Neuron (in vitro differentiated cells): Measurements from ENCODE around the gene GNB1L.
A peak's percentile ranks its signal among the peaks of the same experiment; 100 is the strongest.
"Not testable (repeated sequence)": the region's sequence is repeated elsewhere in the genome, so short reads cannot be mapped to it uniquely, and the experiment has no call there.

Source experiments
- H2AFZ ChIP-seq: one replicate; pipeline ENCODE4 v1.6.1; 2013; ENCODE audit warnings: low read depth, mild to moderate bottlenecking, inconsistent platforms, low read length, moderate library complexity
- H3K27me3 ChIP-seq: one replicate; pipeline ENCODE4 v1.6.1; 2013; ENCODE audit warnings: low read length; ENCODE audit not compliant: insufficient read depth
- H3K36me3 ChIP-seq: one replicate; pipeline ENCODE4 v1.6.1; 2013; ENCODE audit warnings: low read length; ENCODE audit not compliant: insufficient read depth
- H3K4me1 ChIP-seq: one replicate; pipeline ENCODE4 v1.6.1; 2013; ENCODE audit warnings: low read length; ENCODE audit not compliant: insufficient read depth
- H3K4me3 ChIP-seq: 2 replicates; pipeline ENCODE4 v1.5.1; 2013; ENCODE audit warnings: mild to moderate bottlenecking, low read length, moderate library complexity
- H3K9me3 ChIP-seq: one replicate; pipeline ENCODE4 v1.6.1; 2013; ENCODE audit warnings: low read length

GNB1L gene

DNA sequence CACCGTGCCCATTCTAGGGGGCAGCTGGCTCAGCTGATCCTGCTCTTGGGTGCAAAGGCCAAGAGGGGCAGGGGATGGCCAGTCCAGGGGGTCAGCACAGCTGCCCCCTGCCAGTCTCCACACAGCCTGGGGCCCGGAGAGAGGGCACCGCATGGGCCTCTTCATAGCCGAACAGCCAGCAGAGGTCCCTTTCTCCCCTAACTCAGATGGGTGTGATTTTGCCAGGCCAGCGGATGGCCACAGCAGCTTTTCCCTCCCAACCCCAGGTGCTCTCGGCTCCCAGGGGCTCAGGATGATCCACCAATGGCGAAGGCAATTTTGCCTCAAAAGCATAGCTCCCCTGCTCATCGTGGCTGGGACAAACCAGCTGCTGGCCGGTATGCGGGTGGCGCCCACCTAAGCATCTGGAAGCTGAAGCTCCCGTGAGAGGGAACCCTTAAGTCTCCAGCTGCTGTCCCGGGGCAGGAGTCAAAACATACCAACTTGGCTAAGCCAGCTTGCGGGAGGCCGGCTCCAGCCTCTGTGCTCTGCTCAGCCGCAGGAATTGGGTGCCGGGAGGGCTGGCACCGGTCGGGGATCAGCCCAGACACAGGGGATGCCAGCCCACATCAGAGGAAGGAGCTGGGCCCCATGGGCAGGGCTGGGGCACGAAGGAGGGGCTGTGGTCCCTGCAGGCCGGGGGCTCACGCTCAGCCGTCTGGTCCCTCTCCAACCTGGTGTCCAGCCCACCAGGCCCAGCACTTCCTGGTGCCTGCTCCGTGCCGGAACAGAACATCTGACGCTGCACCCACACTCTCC, 30.5 kb upstream of the GNB1L start:
- no peak overlapping the region for H2AFZ ChIP-seq
- H3K4me3 ChIP-seq, result no peak overlapping the region
- no peaks in the 10 kb centered on the region for H3K9me3 ChIP-seq
- H3K27me3 ChIP-seq, result peaks cover 10% of the 10 kb centered on the region
- no peaks in the 10 kb centered on the region for H3K36me3 ChIP-seq
- peaks cover 19% of the 10 kb centered on the region for H3K4me1 ChIP-seq

DNA sequence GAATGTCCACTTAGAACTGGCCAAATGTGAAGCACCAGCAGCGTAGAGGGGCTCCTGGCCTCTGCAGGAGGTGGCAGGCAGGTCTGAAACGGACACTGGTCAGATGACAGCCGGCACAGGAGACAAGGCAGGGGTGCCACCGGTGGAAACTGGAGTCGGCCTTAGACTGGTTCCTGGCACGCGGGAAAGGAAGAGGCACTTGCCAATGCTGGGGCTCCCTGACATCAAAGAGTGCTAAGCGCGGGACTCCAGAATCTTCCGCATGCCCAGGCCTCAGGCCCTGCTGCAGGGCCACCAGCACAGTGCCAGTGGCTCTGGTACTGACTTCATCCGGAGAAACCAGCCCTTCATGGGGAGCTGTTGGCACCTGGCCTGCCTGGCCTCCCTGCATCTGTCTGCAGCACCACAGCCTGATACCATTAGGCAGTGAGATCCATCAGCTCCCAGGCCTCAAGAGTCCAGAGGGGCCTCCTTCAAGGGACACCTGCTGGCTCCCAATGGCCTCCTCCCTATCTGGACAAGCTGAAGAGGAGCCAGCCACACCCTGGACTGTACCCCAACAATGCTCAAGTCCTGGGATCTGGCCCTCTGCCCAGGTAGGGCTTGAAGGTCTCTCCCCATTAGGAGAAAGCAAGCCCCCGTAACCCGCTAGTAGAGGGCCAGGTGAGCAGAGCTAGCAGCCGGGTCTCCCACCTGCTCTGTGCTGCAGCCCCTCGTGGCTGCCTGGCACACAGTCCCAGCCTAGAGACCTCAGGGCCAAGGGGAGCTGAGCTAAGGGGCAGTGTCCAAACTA, 29.7 kb upstream of the GNB1L start:
- Histone ChIP-seq H3K4me1 (peaks cover 22% of the 10 kb centered on the region), H3K9me3 (no peaks in the 10 kb centered on the region), H3K36me3 (no peaks in the 10 kb centered on the region), H2AFZ (no peak overlapping the region), H3K27me3 (peaks cover 7% of the 10 kb centered on the region), H3K4me3 (no peak overlapping the region)

DNA sequence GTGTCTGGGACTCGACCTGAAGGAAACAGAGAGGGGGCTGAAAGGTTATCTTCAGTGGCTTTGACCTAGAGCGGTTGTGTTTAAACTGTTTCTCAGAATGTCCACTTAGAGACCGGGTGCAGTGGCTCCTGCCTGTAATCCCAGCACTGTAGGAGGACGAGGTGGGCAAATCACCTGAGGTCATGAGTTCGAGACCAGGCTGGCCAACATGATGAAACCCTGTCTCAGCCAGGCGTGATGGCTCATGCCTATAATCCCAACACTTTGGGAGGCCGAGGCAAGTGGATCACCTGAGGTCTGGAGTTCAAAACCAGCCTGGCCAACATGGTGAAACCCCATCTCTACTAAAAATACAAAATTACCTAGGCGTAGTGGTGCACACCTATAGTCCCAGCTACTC, 28.8 kb upstream of the GNB1L start:
- H3K27me3 ChIP-seq, H2AFZ ChIP-seq, H3K4me3 ChIP-seq, H3K36me3 ChIP-seq, H3K9me3 ChIP-seq: not testable (repeated sequence)
- peaks cover 22% of the 10 kb centered on the region for H3K4me1 ChIP-seq

DNA sequence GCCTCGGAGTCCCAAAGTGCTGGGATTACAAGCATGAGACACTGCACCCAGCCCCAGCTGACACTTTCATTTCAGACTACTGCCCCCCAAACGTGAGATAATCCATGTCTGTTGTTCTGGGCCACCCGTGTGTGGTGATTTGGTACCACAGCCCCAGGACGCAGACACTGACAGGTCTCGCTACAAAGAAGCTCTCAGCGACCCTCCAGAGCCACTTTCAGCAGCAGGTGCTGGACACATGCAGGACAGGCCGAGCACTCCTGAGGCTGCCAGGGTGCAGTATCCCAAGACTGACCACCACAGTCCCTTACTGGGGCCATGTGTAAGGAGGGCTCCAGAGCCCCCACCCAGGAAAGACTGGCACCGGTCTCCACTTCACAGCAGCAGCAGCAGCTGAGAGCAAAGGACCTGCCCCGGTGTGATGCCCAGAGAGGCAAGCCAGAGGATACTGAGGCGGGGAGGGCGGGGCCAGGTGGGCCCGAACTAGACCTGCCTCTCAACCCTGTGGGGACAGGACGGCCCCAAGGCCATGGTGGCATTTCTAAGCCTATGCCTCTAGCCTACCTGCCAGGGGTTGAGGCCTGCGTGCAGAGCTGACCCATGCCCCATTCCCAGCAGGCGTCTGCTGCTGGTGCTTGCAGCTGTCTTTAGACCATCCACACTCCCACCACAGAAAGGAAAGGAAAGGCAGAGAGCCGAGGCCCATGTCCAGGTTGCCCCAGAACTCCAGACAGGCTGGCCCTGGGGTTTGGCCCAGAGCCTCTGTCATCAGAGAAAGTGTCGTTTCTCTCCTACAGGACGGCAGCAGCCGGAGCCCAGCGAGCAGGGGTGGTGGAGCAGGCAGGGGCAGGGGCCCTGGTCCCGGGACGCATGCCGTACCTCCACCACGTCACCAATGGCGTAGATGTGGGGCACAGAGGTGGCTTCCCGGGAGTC, 28.0 kb upstream of the GNB1L start:
- Histone ChIP-seq H2AFZ (no peak overlapping the region), H3K9me3 (no peaks in the 10 kb centered on the region), H3K4me1 (peaks cover 22% of the 10 kb centered on the region), H3K36me3 (no peaks in the 10 kb centered on the region), H3K4me3 (no peak overlapping the region), H3K27me3 (peaks cover 7% of the 10 kb centered on the region)

DNA sequence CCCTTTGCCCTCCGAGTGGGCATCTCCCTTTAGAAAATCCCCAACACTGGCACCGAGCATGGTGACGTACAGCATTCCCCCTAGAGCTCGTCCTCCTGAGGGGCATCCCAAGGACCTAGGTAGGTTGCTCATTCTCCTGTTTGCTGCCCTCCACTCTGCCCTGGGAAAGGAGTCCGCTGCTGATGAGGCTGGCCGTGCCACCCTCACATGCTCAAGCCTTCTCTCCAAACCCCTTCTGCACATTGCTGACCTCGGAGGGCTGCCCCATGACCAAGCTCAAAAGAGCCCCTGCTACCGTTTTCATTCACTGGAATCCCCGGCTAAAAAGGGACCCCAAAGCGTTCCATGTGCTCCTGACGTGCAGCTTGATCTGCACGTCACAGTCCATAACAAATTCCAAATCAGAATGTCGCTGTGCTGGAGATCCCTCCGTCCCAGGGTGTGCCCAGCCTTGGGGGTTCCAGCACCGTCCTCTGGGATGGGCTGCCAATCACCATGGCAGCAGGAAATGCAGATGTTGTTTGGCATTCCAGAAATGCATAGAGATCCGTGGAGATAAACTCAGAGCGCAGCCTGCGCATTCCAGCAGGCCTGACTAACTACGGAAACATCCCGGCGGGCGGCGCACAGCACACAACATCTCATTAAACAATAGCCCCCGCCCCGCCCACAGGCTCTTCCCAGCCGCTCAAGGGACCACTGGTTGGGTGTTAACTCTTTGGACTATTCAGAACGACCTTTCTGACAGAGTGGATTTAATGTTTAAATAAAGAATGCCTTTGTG, 26.3 kb upstream of the GNB1L start:
- peaks cover 22% of the 10 kb centered on the region for H3K4me1 ChIP-seq
- no peaks in the 10 kb centered on the region for H3K36me3 ChIP-seq
- peak overlapping the region; percentile 39 for H2AFZ ChIP-seq
- no peaks in the 10 kb centered on the region for H3K9me3 ChIP-seq
- H3K27me3 ChIP-seq, result no peaks in the 10 kb centered on the region
- peak overlapping the region; percentile 24 for H3K4me3 ChIP-seq

DNA sequence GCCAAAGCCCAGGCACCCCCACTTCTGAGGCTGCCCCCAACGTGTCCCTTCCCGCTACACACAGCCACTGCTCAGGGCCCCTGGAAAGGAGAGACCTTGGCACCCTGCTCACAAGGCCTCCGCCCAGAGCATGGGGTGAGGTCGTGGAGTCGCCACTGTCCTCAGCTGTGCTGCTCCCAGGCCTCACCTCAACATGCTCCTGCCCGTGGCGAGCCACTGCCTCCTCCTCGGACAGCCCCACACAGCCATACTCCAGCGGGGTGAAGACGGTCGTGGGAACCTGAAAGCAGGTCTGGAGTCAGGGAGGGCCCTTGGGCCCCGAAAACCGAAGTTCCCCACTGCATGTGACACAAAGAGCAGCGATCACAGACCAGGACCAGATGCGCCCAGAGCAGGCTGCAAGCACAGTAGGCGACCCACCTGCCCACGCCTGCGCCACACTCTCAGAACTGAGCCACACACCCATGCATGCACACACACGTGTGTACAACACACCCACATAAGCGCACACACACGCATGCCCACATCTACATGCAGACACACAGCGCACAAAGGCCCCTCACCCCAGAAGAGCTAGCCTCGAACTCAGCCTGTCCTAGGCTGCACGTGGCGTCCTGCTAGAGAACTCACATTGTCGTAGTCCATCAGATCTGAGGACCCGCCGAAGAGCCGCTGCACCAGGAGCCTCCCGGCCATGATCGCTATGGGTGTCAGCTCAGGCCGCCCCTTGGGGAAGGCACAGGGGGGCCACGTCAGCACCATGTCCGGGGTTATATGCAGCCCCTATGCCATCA, 25.5 kb upstream of the GNB1L start:
- H3K4me1 ChIP-seq, result peaks cover 25% of the 10 kb centered on the region
- peak overlapping the region; percentile 24 for H3K4me3 ChIP-seq

DNA sequence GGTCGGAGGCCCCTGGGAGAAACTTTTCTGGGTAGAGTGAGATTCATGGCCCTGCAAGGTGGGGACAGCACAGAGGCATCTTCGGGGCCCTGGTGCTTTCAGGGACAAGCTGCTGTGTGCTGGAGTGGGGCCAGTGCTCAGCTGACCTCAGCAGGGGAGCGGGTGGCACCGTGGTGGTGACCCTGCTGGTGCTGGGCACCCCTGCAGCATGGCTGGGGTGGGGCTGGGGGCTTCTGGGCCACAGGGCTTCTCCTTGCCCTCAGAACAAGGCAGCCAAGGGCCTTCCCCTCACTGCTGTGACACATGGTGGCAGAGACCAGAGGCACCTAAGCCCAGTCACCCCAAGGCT, 24.9 kb upstream of the GNB1L start:
- Histone ChIP-seq H2AFZ (no peak overlapping the region), H3K27me3 (no peaks in the 10 kb centered on the region), H3K36me3 (no peaks in the 10 kb centered on the region), H3K4me3 (no peak overlapping the region), H3K4me1 (peaks cover 30% of the 10 kb centered on the region), H3K9me3 (no peaks in the 10 kb centered on the region)

More for the DNA sequence above, 25.5 kb upstream of the GNB1L start:
- H2AFZ ChIP-seq, result no peak overlapping the region
- no peaks in the 10 kb centered on the region for H3K27me3 ChIP-seq
- no peaks in the 10 kb centered on the region for H3K9me3 ChIP-seq
- no peaks in the 10 kb centered on the region for H3K36me3 ChIP-seq

DNA sequence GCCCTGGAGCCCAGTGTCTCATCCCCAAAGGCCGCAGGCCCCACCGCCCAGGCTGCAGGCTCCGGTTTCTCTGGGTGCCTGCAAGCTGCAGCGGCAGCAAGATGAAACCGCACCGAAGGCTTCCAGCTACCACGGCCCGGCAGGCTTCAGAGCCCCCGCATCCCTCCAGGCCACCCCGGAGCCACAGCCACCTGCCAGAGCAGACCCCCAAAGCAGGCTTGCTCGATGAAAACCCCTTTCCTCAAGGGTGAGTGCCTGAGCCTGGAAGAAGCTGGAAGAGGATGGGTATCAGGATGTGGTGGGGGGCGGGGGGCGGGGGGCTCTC, 24.5 kb upstream of the GNB1L start:
- no peaks in the 10 kb centered on the region for H3K9me3 ChIP-seq
- H3K4me1 ChIP-seq, result peaks cover 35% of the 10 kb centered on the region

DNA sequence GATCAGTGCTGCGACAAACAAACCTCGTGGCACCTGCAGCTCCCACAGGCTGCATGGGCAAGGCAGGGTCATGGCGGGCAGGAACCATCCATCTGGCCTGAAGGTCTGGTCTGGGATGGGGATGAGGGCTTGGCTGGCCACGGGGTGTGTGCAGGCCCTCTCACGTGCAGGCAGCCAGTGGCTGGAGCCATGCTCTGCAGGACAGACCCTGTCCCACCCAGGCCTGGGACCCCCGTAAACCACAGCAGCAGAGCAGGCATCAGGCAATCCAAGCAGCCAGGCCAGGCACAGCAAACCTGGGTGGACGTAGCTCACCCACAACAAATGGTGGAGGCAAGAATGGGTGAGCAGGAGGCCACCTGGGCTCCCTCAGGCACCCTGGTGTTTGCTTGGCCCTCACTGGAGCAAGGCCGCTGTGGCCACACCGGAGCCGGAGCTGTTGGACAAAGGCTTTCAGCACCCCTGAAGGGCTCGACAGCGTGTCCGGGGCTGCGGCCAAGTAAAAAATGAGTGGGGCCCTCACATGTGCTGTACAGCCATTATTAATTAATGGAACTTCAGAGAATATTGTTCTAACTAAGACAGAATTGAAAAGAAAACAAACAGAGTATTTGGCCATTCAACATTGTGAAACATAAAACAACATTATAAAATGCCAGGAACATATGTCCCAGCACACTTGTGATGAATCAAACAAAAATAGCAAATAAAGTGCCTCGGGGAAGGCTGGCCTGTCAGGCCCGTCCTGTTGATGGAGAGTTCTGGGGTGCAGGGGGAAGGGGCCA, 24.0 kb upstream of the GNB1L start:
- H3K4me3 ChIP-seq, result no peak overlapping the region
- peaks cover 40% of the 10 kb centered on the region for H3K4me1 ChIP-seq
- H3K36me3 ChIP-seq, result no peaks in the 10 kb centered on the region
- H3K9me3 ChIP-seq, result no peaks in the 10 kb centered on the region
- no peak overlapping the region for H2AFZ ChIP-seq
- no peaks in the 10 kb centered on the region for H3K27me3 ChIP-seq

More for the DNA sequence above, 24.5 kb upstream of the GNB1L start:
- no peak overlapping the region for H3K4me3 ChIP-seq
- no peaks in the 10 kb centered on the region for H3K27me3 ChIP-seq
- no peaks in the 10 kb centered on the region for H3K36me3 ChIP-seq
- no peak overlapping the region for H2AFZ ChIP-seq

DNA sequence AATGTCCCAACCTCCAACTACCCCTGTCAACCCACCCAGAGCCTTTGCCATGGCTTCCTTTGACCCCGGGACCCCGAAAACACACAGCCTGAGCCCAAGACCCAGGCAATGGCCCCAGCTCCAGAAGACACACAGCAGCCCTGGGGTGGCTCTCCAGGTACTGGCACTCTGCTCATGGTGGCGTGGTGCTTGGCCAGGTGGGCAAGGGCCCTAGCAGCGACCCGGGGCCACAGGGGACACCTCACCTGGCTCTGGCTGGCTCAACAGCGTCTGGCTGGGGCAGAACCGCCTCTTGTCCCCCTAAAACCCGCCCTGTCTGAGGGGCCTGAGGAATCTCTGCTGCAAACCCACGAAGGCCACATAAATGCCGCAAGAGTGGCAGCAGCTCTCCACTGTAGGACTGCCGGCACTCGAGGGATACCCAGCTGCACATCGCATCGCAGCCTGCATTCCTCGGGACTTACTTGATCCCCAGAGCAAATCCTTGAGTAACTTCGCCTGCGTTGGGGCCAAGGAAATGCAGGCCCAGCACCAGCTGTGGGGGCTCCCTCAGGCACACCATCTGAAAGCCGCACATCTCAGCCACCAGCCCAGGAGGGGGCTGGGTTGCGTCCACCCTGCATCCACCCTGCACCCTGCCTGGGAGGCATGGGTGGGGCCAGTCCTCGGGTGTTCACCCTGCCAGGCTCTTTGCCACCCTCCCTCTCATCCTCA, 23.1 kb upstream of the GNB1L start:
- H3K4me3 ChIP-seq, result no peak overlapping the region
- H3K27me3 ChIP-seq, result no peaks in the 10 kb centered on the region
- H3K36me3 ChIP-seq, result no peaks in the 10 kb centered on the region
- peaks cover 47% of the 10 kb centered on the region for H3K4me1 ChIP-seq
- no peak overlapping the region for H2AFZ ChIP-seq
- no peaks in the 10 kb centered on the region for H3K9me3 ChIP-seq
